Measurements from ENCODE around the gene NR2E1. TPM values are rescaled to one million over a fixed set of nuclear protein-coding genes. Genes with fewer than 3 reads are reported as not detected.

Gene NR2E1
- total and polyA plus RNA-seq, 2 of the 4 experiments (the other 2 are of a cell fraction): not detected

GRCh38 chr6:108180266-108180665 lies 14.4 kb downstream of the NR2E1 start:
- Histone ChIP-seq H3K23ac (ENCODE audit: low read depth, low read length) (no peak overlapping the region), H4K20me1 (ENCODE audit: insufficient read depth, low read length) (no peaks in the 10 kb centered on the region), H3K27me3 (ENCODE audit: control insufficient read depth, insufficient read depth, low read length) (peaks cover 44% of the 10 kb centered on the region), H3K9me3 (ENCODE audit: control insufficient read depth, insufficient read depth, low read length) (peaks cover 5% of the 10 kb centered on the region), H3K27ac (ENCODE audit: insufficient read depth, low read length) (no peak overlapping the region), H3K9ac (ENCODE audit: low read depth, low read length) (no peak overlapping the region), H3K36me3 (ENCODE audit: control insufficient read depth, insufficient read depth, low read length) (no peaks in the 10 kb centered on the region), H4K8ac (ENCODE audit: low read depth in 2 of 2, low read length in 2 of 2) (no peak overlapping the region), H3K4me2 (ENCODE audit: low read depth, low read length) (no peak overlapping the region), H3K4me1 (ENCODE audit: control insufficient read depth, insufficient read depth, low read length) (no peaks in the 10 kb centered on the region), H2AK5ac (ENCODE audit: low read depth, low read length) (no peak overlapping the region), H3K9me1 (ENCODE audit: insufficient read depth, low read length) (no peaks in the 10 kb centered on the region), H2AK9ac (replicated peaks; ENCODE audit: low read depth, low read length, poor library complexity) (no peak overlapping the region), H2BK5ac (ENCODE audit: low read depth, low read length, poor library complexity, severe bottlenecking) (no peak overlapping the region), H2BK20ac (ENCODE audit: low read depth, low read length) (no peak overlapping the region), H2BK120ac (ENCODE audit: low read depth, low read length) (no peak overlapping the region), H3K4ac (ENCODE audit: low read depth, low read length) (no peak overlapping the region), H4K91ac (ENCODE audit: insufficient read depth, low read depth, low read length) (no peak overlapping the region), H2AFZ (replicated peaks; ENCODE audit: low read length, poor library complexity) (no peak overlapping the region), H3K79me1 (ENCODE audit: low read depth in 1 of 2, low read length in 2 of 2) (no peaks in the 10 kb centered on the region), H3K18ac (ENCODE audit: low read depth, low read length) (no peak overlapping the region), H2BK15ac (ENCODE audit: low read depth, low read length) (no peak overlapping the region), H3K56ac (ENCODE audit: extremely low read depth, insufficient read depth, low read length) (no peak overlapping the region), H3K14ac (replicated peaks; ENCODE audit: low read depth, low read length) (no peak overlapping the region), H4K5ac (ENCODE audit: low read depth, low read length) (no peak overlapping the region), H3K4me3 (ENCODE audit: insufficient read depth, low read depth, low read length) (no peak overlapping the region)
- no CpG with 5 or more reads among the region's 1 CpG for WGBS, 2 experiments (ENCODE audit: extremely low coverage in 2 of 2, insufficient read length in 1 of 2)
- dilution Hi-C loops (cut with HindIII; ENCODE audit: low sequenced_read_pairs, unreplicated experiment): no loop called here
- CTCF ChIA-PET: no interaction called here
- ATAC-seq (ENCODE audit: low read depth) (no peak), DNase-seq (no peak)
- in situ Hi-C loops (cut with MboI; ENCODE audit: low sequenced_read_pairs): no loop called here
- TF ChIP-seq NFE2L2 (IDR thresholded peaks at IDR 0.05; ENCODE audit: low read depth, low read length) (no peak), CEBPB (IDR thresholded peaks at IDR 0.05; ENCODE audit: low read depth, low read length) (no peak), RCOR1 (IDR thresholded peaks at IDR 0.05; ENCODE audit: insufficient replicate concordance, low read length) (no peak), MAZ (IDR thresholded peaks at IDR 0.05; ENCODE audit: borderline replicate concordance, low read depth, low read length) (no peak), ELK1 (IDR thresholded peaks at IDR 0.05; ENCODE audit: borderline replicate concordance, low read depth, low read length) (no peak), USF2 (IDR thresholded peaks at IDR 0.05; ENCODE audit: low read depth, low read length) (no peak), MAFK (IDR thresholded peaks at IDR 0.05; ENCODE audit: low read depth, low read length) (no peak), CTCF (conservative IDR thresholded peaks at IDR 0.05; ENCODE audit: low read depth, low read length) (no peak), RFX5 (IDR thresholded peaks at IDR 0.05; ENCODE audit: low read depth, low read length) (no peak), CHD1 (IDR thresholded peaks at IDR 0.05; ENCODE audit: low read depth, low read length) (no peak), FOS (IDR thresholded peaks at IDR 0.05; ENCODE audit: low read depth, low read length) (no peak)
- POLR2A ChIA-PET (ENCODE audit: unreplicated experiment): no interaction called here
- intact Hi-C loops (cut with micrococcal nuclease): no loop called here
- no TSS peak for BruUV-seq (replicated peaks)

Data from IMR-90 (cell line).